ENCODE data around the gene INTS1.

GRCh38 chr7:1503816-1504775, at the start of gene INTS1:
- TF ChIP-seq CTCF (IDR thresholded peaks at IDR 0.05; ENCODE audit: low read depth, low read length, poor library complexity, severe bottlenecking): peak; percentile 95
- TF ChIP-seq EZH2phosphoT487 (IDR thresholded peaks at IDR 0.05; ENCODE audit: borderline replicate concordance, low read length): no peak
